IMR-90 (cell line): Measurements from ENCODE around the gene RNF130. TPM values are rescaled to one million over a fixed set of nuclear protein-coding genes. Genes with fewer than 3 reads are reported as not detected.

ENCODE experiments used
- ATAC-seq: fragments of 200-7000 bp; cut with Tn5 transposase; 2 replicates; pipeline ENCODE4 v1.9.1; 2020; ENCODE audit warnings: low read depth, mild to moderate bottlenecking, moderate library complexity
- BruUV-seq: library from RNA; stranded (reverse); fragments of 400-500 nt; replicated peaks from 2 replicates; lab custom pipeline; 2021; lab: Mats Ljungman, UMichigan
- CTCF ChIA-PET: fragments of 300-600 bp; formaldehyde crosslinking; extraction: SDS; loops from one replicate; lab custom pipeline; 2021; ENCODE audit warnings: antibody characterized with exemption; lab: Yijun Ruan, JAX
- POLR2A ChIA-PET: fragments of 300-600 bp; sonication (Branson Sonifier 250); formaldehyde crosslinking; loops from one replicate; lab custom pipeline; 2022; ENCODE audit warnings: antibody characterized with exemption; ENCODE audit not compliant: unreplicated experiment; lab: Charles Lee
- DNase-seq: peaks from one replicate; pipeline ENCODE4 v3.0.0; 2013
- H2AFZ ChIP-seq: replicated peaks from 2 replicates; pipeline ENCODE3; 2013; ENCODE audit warnings: low read length, mild to moderate bottlenecking; ENCODE audit not compliant: poor library complexity
- H2AK5ac ChIP-seq: 2 replicates; pipeline ENCODE4 v1.6.1; 2013; ENCODE audit warnings: low read depth, low read length, inconsistent platforms
- H2AK9ac ChIP-seq: replicated peaks from 2 replicates; pipeline ENCODE3; 2013; ENCODE audit warnings: mild to moderate bottlenecking, low read depth, low read length, moderate library complexity; ENCODE audit not compliant: poor library complexity
- H2BK120ac ChIP-seq: 2 replicates; pipeline ENCODE4 v1.6.1; 2013; ENCODE audit warnings: low read depth, low read length, inconsistent platforms
- H2BK15ac ChIP-seq: 3 replicates; pipeline ENCODE4 v1.6.1; 2013; ENCODE audit warnings: low read depth, low read length, inconsistent platforms
- H2BK20ac ChIP-seq: 2 replicates; pipeline ENCODE4 v1.6.1; 2013; ENCODE audit warnings: low read depth, mild to moderate bottlenecking, inconsistent platforms, low read length, moderate library complexity
- H2BK5ac ChIP-seq: 2 replicates; pipeline ENCODE4 v1.6.1; 2013; ENCODE audit warnings: mild to moderate bottlenecking, low read depth, low read length, inconsistent platforms; ENCODE audit not compliant: poor library complexity, severe bottlenecking
- H3K14ac ChIP-seq: replicated peaks from 2 replicates; pipeline ENCODE4 v1.6.1; 2013; ENCODE audit warnings: low read depth, low read length, inconsistent platforms
- H3K18ac ChIP-seq: 2 replicates; pipeline ENCODE4 v1.6.1; 2013; ENCODE audit warnings: low read depth, low read length, control low read depth
- H3K23ac ChIP-seq: 2 replicates; pipeline ENCODE4 v1.6.1; 2013; ENCODE audit warnings: low read depth, low read length, inconsistent platforms
- H3K27ac ChIP-seq: 2 replicates; pipeline ENCODE4 v1.5.1; 2013; ENCODE audit warnings: mild to moderate bottlenecking, control low read depth, low read length; ENCODE audit not compliant: insufficient read depth
- H3K27me3 ChIP-seq: 2 replicates; pipeline ENCODE4 v1.6.1; 2013; ENCODE audit warnings: low read length; ENCODE audit not compliant: control insufficient read depth, insufficient read depth
- H3K36me3 ChIP-seq: 2 replicates; pipeline ENCODE4 v1.6.1; 2013; ENCODE audit warnings: low read length, mixed read lengths; ENCODE audit not compliant: control insufficient read depth, insufficient read depth
- H3K4ac ChIP-seq: 2 replicates; pipeline ENCODE4 v1.6.1; 2013; ENCODE audit warnings: low read depth, low read length, inconsistent platforms
- H3K4me1 ChIP-seq: 2 replicates; pipeline ENCODE4 v1.6.1; 2013; ENCODE audit warnings: low read length, mixed read lengths; ENCODE audit not compliant: control insufficient read depth, insufficient read depth
- H3K4me2 ChIP-seq: 2 replicates; pipeline ENCODE4 v1.6.1; 2013; ENCODE audit warnings: low read depth, mild to moderate bottlenecking, control low read depth, low read length, moderate library complexity
- H3K4me3 ChIP-seq: 2 replicates; pipeline ENCODE4 v1.5.1; 2013; ENCODE audit warnings: low read depth, mild to moderate bottlenecking, control low read depth, low read length, moderate library complexity; ENCODE audit not compliant: insufficient read depth
- H3K56ac ChIP-seq: 2 replicates; pipeline ENCODE4 v1.6.1; 2013; ENCODE audit warnings: low read length, inconsistent platforms; ENCODE audit not compliant: insufficient read depth; ENCODE audit errors: extremely low read depth
- H3K79me1 ChIP-seq, 2 experiments: 2 replicates each; pipeline ENCODE4 v1.6.1; 2013; ENCODE audit warnings: low read length in 2 of 2, inconsistent platforms in 1 of 2, low read depth in 1 of 2
- H3K9ac ChIP-seq: 2 replicates; pipeline ENCODE4 v1.6.1; 2013; ENCODE audit warnings: low read depth, low read length, control low read depth
- H3K9me1 ChIP-seq: 2 replicates; pipeline ENCODE4 v1.6.1; 2013; ENCODE audit warnings: low read length, inconsistent platforms; ENCODE audit not compliant: insufficient read depth
- H3K9me3 ChIP-seq: 2 replicates; pipeline ENCODE4 v1.6.1; 2013; ENCODE audit warnings: low read length; ENCODE audit not compliant: control insufficient read depth, insufficient read depth
- H4K20me1 ChIP-seq: 2 replicates; pipeline ENCODE4 v1.6.1; 2013; ENCODE audit warnings: low read length, inconsistent platforms; ENCODE audit not compliant: insufficient read depth
- H4K5ac ChIP-seq: 2 replicates; pipeline ENCODE4 v1.6.1; 2013; ENCODE audit warnings: mild to moderate bottlenecking, low read depth, low read length, control low read depth
- H4K8ac ChIP-seq, 2 experiments: 2 replicates each; pipeline ENCODE4 v1.6.1; 2013; ENCODE audit warnings: low read depth in 2 of 2, low read length in 2 of 2, control low read depth in 1 of 2, inconsistent platforms in 1 of 2
- H4K91ac ChIP-seq: 2 replicates; pipeline ENCODE4 v1.6.1; 2013; ENCODE audit warnings: low read depth, low read length, inconsistent platforms; ENCODE audit not compliant: insufficient read depth
- CHD1 ChIP-seq: IDR thresholded peaks from 2 replicates; pipeline ENCODE4 v1.6.1; 2012; ENCODE audit warnings: low read depth, low read length, improper control_type of control experiment
- MAFK ChIP-seq: IDR thresholded peaks from 2 replicates; pipeline ENCODE4 v1.6.1; 2012; ENCODE audit warnings: low read depth, low read length, improper control_type of control experiment
- MXI1 ChIP-seq: IDR thresholded peaks from 2 replicates; pipeline ENCODE4 v1.6.1; 2012; ENCODE audit warnings: low read depth, mild to moderate bottlenecking, low read length, moderate library complexity, borderline replicate concordance
- WGBS, 2 experiments: methylation state at CpG; one replicate each; pipeline versions ENCODE4 v1.1.5 to v1.1.7; 2013; ENCODE audit warnings: missing lambda C conversion rate in 2 of 2; ENCODE audit not compliant: insufficient read length in 1 of 2; ENCODE audit errors: extremely low coverage in 2 of 2; 5-methylcytosine and 5-hydroxymethylcytosine counted together
- dilution Hi-C: fragments of 300-500 bp; cut with HindIII; formaldehyde crosslinking; loops from one replicate; pipeline ENCODE4 v1.14.3; 2018; ENCODE audit warnings: low sequenced_read_pairs; ENCODE audit not compliant: unreplicated experiment
- in situ Hi-C: fragments of 300-500 bp; cut with MboI; formaldehyde crosslinking; loops from 3 replicates; pipeline ENCODE4 v1.14.3; 2019; ENCODE audit warnings: low sequenced_read_pairs, inconsistent platforms, mixed read lengths
- intact Hi-C: fragments of 100-400 bp; cut with micrococcal nuclease; formaldehyde crosslinking; loops from 2 replicates; pipeline ENCODE4 v1.10.0; 2022
- polyA plus RNA-seq, 3 experiments: library from polyadenylated mRNA; depleted of rRNA; stranded (reverse); fragments of >200 nt; gene quantifications; 2 replicates each; pipeline ENCODE4 v1.2.3, GENCODE V29; 2012; ENCODE audit warnings: low replicate concordance in 1 of 3
- total RNA-seq: library from RNA; depleted of rRNA; stranded (reverse); fragments of >200 nt; gene quantifications from 2 replicates; pipeline ENCODE4 v1.2.3, GENCODE V29; 2012

The RNF130 gene
- total and polyA plus RNA-seq, 2 of the 4 experiments (the other 2 are of a cell fraction) = 12.9 to 21.7 TPM

DNA sequence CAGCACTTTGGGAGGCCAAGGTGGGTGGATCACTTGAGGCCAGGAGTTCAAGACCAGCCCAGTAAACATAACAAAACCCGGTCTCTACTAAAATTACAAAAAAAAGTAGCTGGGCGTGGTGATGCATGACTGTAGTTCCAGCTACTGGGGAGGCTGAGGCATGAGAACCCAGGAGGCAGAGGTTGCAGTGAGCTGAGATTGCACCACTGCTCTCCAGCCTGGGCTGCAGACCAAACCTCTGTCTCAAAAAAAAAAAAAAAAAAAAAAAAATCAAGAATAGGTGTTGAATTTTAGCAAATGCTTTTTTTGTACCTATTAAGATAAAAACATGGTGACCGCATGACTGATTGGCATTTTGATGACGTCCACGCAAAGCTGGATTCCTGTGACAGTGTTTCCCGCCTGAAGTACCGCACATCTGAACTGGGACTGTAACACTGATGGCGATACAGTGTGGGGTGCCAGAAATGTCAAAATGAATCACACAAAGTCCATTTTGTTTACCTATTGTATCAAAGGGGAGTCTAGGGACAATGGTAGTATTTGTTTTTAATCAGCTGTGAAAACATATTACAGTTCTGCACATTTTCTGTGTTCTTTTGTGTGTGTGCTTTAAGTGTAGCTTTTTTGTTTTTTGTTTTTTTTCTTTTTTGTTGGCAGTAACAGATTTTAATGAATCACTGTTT, 140.6 kb downstream of the RNF130 start:
- H4K20me1 ChIP-seq = no peaks in the 10 kb centered on the region
- no peak overlapping the region for H3K4me3 ChIP-seq
- H3K14ac ChIP-seq = no peak overlapping the region
- no peaks in the 10 kb centered on the region for H3K9me1 ChIP-seq
- no peak overlapping the region for H2AK5ac ChIP-seq
- no peak overlapping the region for H2BK15ac ChIP-seq
- H3K27ac ChIP-seq = no peak overlapping the region
- TF ChIP-seq MXI1 (no peak), CHD1 (no peak), MAFK (no peak)
- no peak overlapping the region for H2AFZ ChIP-seq
- no peaks in the 10 kb centered on the region for H3K9me3 ChIP-seq
- no peak overlapping the region for H3K4ac ChIP-seq
- no peak overlapping the region for H2BK5ac ChIP-seq
- intact Hi-C loops = no loop called here
- no peak overlapping the region; the same call in 1 of the 2 replicates for H3K23ac ChIP-seq
- H2AK9ac ChIP-seq = no peak overlapping the region
- H3K56ac ChIP-seq = no peak overlapping the region
- dilution Hi-C loops = no loop called here
- ATAC-seq (no peak), DNase-seq (no peak)
- H3K4me1 ChIP-seq = no peaks in the 10 kb centered on the region
- ChIA-PET POLR2A (no interaction called here), CTCF (interaction anchor here (0.7 kb wide), 1 partner anchor 1320 kb away, joined by 3 read pairs; no protein-coding TSS in a partner anchor)
- H3K18ac ChIP-seq = no peak overlapping the region
- no peak overlapping the region for H4K5ac ChIP-seq
- no peak overlapping the region for H2BK120ac ChIP-seq
- no peak overlapping the region for H4K91ac ChIP-seq
- no peak overlapping the region for H3K4me2 ChIP-seq
- no peaks in the 10 kb centered on the region for H3K36me3 ChIP-seq
- H3K9ac ChIP-seq = no peak overlapping the region
- H3K79me1 ChIP-seq = no peaks in the 10 kb centered on the region
- 87% methylated on average over 3 of the region's 8 CpGs; no CpG with 5 or more reads in 1 of the 2 experiments for WGBS, 2 experiments
- no peak overlapping the region for H4K8ac ChIP-seq
- H3K27me3 ChIP-seq = no peaks in the 10 kb centered on the region
- no TSS peak for BruUV-seq
- in situ Hi-C loops = no loop called here
- no peak overlapping the region for H2BK20ac ChIP-seq
